Common myeloid progenitor, CD34-positive (primary cell): ENCODE measurements around the gene RUNDC3A.
A peak's percentile ranks its signal among the peaks of the same experiment; 100 is the strongest.
"Not testable (repeated sequence)": the region's sequence is repeated elsewhere in the genome, so short reads cannot be mapped to it uniquely, and the experiment has no call there.

Experiments used
- CTCF ChIA-PET: fragments of 350-600 bp; sonication (Branson Sonifier 250); formaldehyde crosslinking; loops from one replicate; lab custom pipeline; 2021; ENCODE audit warnings: antibody characterized with exemption; lab: Charles Lee
- POLR2A ChIA-PET: fragments of 350-600 bp; sonication (Branson Sonifier 250); formaldehyde crosslinking; loops from one replicate; lab custom pipeline; 2021; ENCODE audit warnings: antibody characterized with exemption; lab: Charles Lee
- DNase-seq, 3 donors: peaks; one replicate each; pipeline versions ENCODE4 v3.0.0 to v3.0.0-alpha.2; 2013
- H3K27ac ChIP-seq, 2 experiments: 1 replicate in 1 of 2; 2 replicates in 1 of 2; pipeline ENCODE4 v1.7.0; 2013; ENCODE audit warnings: inconsistent platforms in 2 of 2, low read length in 2 of 2, mild to moderate bottlenecking in 2 of 2, low read depth in 1 of 2, moderate library complexity in 1 of 2; ENCODE audit not compliant: severe bottlenecking in 2 of 2, insufficient read depth in 1 of 2, poor library complexity in 1 of 2
- H3K27me3 ChIP-seq, 5 experiments: replicated peaks in 2 of 5; 1 replicate in 3 of 5; 2 replicates in 2 of 5; pipeline versions ENCODE4 v1.6.1 to v1.7.0; 2013; ENCODE audit warnings: low read length in 4 of 5, mild to moderate bottlenecking in 2 of 5, moderate library complexity in 2 of 5, inconsistent platforms in 1 of 5; ENCODE audit not compliant: insufficient read depth in 5 of 5, control insufficient read depth in 4 of 5
- H3K36me3 ChIP-seq, 4 experiments: 1 replicate in 2 of 4; 2 replicates in 2 of 4; pipeline versions ENCODE4 v1.6.1 to v1.7.0; 2013; ENCODE audit warnings: low read length in 3 of 4, control low read depth in 1 of 4, mild to moderate bottlenecking in 1 of 4; ENCODE audit not compliant: control insufficient read depth in 4 of 4, insufficient read depth in 4 of 4
- H3K4me1 ChIP-seq, 4 experiments: 1 replicate in 3 of 4; 2 replicates in 1 of 4; pipeline versions ENCODE4 v1.6.1 to v1.7.1; 2013; ENCODE audit warnings: low read length in 3 of 4, mild to moderate bottlenecking in 3 of 4, control low read depth in 1 of 4, inconsistent platforms in 1 of 4, moderate library complexity in 1 of 4; ENCODE audit not compliant: control insufficient read depth in 4 of 4, insufficient read depth in 4 of 4; ENCODE audit errors: control extremely low read depth in 1 of 4
- H3K4me3 ChIP-seq, 7 experiments: 1 replicate in 4 of 7; 2 replicates in 3 of 7; pipeline versions ENCODE4 v1.5.1 to v1.7.0; 2013; ENCODE audit warnings: mild to moderate bottlenecking in 7 of 7, low read length in 6 of 7, moderate library complexity in 6 of 7, inconsistent platforms in 2 of 7, low read depth in 2 of 7, control low read depth in 1 of 7; ENCODE audit not compliant: insufficient read depth in 4 of 7, control insufficient read depth in 1 of 7; ENCODE audit errors: extremely low read depth in 1 of 7
- H3K9me3 ChIP-seq, 5 experiments: 1 replicate in 4 of 5; 2 replicates in 1 of 5; pipeline versions ENCODE4 v1.6.1 to v1.7.1; 2013; ENCODE audit warnings: low read length in 4 of 5, mild to moderate bottlenecking in 2 of 5, inconsistent platforms in 1 of 5, low read depth in 1 of 5, moderate library complexity in 1 of 5; ENCODE audit not compliant: control insufficient read depth in 4 of 5, insufficient read depth in 2 of 5; ENCODE audit errors: control extremely low read depth in 1 of 5
- WGBS: methylation state at CpG from one replicate; pipeline ENCODE4 v1.1.5; 2013; ENCODE audit not compliant: insufficient coverage; 5-methylcytosine and 5-hydroxymethylcytosine counted together

Gene RUNDC3A

GRCh38 chr17:44338702-44339101, 30.3 kb downstream of the RUNDC3A start:
- Histone ChIP-seq H3K4me3 (no peak overlapping the region), H3K27me3 (peaks cover 0 to 3% (median 0%) of the 10 kb centered on the region in 5 experiments), H3K9me3 (no peaks in the 10 kb centered on the region), H3K27ac (no peak overlapping the region), H3K4me1 (peaks cover 0 to 5% (median 0%) of the 10 kb centered on the region in 4 experiments), H3K36me3 (no peaks in the 10 kb centered on the region)
- WGBS, result 70% methylated on average over 4 of the region's 6 CpGs
- DNase-seq, result no peak
- ChIA-PET CTCF (interaction anchor here (1.4 to 1.6 kb wide), 3 partner anchors 16 to 134 kb away, joined by 3 to 4 read pairs (median 4); no protein-coding TSS in a partner anchor), POLR2A (interaction anchor here (0.6 kb wide), 1 partner anchor 336 kb away, joined by 3 read pairs; no protein-coding TSS in a partner anchor)

DNA sequence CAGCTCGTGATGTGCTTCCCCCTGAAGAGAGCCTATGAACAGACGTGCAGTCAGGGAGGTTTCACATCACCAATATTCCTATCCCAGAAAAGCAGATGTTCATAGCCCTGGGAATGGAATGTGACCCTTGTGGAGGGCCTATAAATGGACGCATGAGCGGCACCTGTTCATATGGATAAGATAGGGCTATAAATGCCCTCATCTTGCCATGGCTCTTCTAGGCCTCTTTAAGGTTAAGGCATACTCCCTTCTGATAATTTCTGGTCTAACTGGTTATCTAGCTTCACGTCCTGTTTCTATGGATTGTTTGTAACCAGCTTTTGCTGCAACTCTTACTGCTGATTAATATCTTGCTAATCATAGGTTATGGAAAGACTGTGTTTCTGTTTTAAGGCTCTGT, 32.2 kb downstream of the RUNDC3A start:
- H3K9me3 ChIP-seq, DNase-seq, POLR2A ChIA-PET, H3K4me1 ChIP-seq, H3K4me3 ChIP-seq, H3K27ac ChIP-seq, H3K36me3 ChIP-seq, H3K27me3 ChIP-seq: not testable (repeated sequence)
- CTCF ChIA-PET, result interaction anchor here (0.9 to 2.2 kb wide), 6 partner anchors 9 to 133 kb away, joined by 3 to 18 read pairs (median 4); no protein-coding TSS in a partner anchor
- WGBS, result 100% methylated on average over 2 of the region's 5 CpGs

DNA sequence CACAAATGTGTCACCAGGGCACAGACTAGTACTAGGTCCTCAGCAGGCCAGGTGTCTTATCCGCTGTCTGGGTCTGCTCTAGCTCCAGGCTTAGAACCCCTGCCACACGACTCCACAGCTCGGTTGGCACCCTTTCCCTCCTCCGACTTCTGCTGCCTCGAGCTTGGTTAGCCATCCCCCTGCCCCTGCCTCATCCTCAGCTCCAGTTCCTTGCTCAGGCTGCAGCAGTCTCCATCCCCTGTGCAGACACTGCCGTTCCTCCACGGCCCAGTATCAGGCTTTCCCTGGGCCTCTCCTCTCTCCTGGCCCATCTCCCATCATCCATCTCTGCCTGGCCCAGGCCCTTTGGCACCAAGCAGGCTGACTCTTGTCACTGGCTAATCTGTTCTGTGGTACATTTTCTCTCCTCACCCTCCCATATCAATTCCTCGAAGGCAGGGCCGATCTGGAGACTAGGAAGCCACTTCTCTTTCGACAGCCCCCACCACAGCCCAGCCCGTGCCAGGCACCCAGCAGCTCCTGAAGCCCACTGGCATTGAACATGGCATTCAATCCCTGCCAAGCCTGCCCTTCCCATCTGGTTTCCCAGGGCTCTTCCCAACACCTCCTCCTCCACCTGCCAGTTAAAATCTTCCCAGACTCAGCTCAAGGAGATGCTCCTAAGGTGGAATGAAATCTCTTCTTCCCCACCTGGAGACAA, 35.3 kb downstream of the RUNDC3A start:
- Histone ChIP-seq H3K4me3 (no peak overlapping the region), H3K27ac (no peak overlapping the region), H3K4me1 (peaks cover 5 to 26% (median 22%) of the 10 kb centered on the region in 4 experiments), H3K27me3 (peaks cover 0 to 3% (median 0%) of the 10 kb centered on the region in 5 experiments), H3K36me3 (no peaks in the 10 kb centered on the region), H3K9me3 (no peaks in the 10 kb centered on the region)
- 90% methylated on average over 11 of the region's 11 CpGs for WGBS
- ChIA-PET POLR2A (no interaction called here), CTCF (interaction anchor here (1.0 to 3.3 kb wide), 6 partner anchors 12 to 141 kb away, joined by 3 to 34 read pairs (median 10); partner anchors contain the start of gene FAM171A2)
- no peak for DNase-seq

- WGBS, result 0% methylated on average over 20 of the region's 26 CpGs
- peaks cover 5 to 30% (median 22%) of the 10 kb centered on the region in 4 experiments for H3K4me1 ChIP-seq
- H3K9me3 ChIP-seq, result no peaks in the 10 kb centered on the region
- H3K4me3 ChIP-seq, result peak within 1 kb of the TSS; percentile 78 to 97 (median 87)
- DNase-seq, result peak; percentile 90 to 93 (median 93)
- H3K27me3 ChIP-seq, result peaks cover 0 to 3% (median 0%) of the 10 kb centered on the region in 5 experiments
- ChIA-PET POLR2A (interaction anchor here (1.0 to 1.4 kb wide), 3 partner anchors 10 to 146 kb away, joined by 3 to 6 read pairs (median 3); no protein-coding TSS in a partner anchor), CTCF (interaction anchor here (0.9 to 3.3 kb wide), 18 partner anchors 9 to 431 kb away, joined by 3 to 34 read pairs (median 5); partner anchors contain the start of gene FAM171A2)
- H3K36me3 ChIP-seq, result peaks cover 0 to 7% (median 4%) of the 10 kb centered on the region in 4 experiments
- peak within 1 kb of the TSS in 1 of 2 experiments; percentile 75 for H3K27ac ChIP-seq
Observed at GRCh38 chr17:44344939-44345453, 36.6 kb downstream of the RUNDC3A start, which contains the start of gene GRN. Gene GRN (plus strand): TSS chr17:44345302. CDS start chr17:44349165, 3,863 bp downstream.

- Histone ChIP-seq H3K9me3 (no peaks in the 10 kb centered on the region), H3K36me3 (peaks cover 0 to 11% (median 6%) of the 10 kb centered on the region in 4 experiments), H3K4me1 (peaks cover 5 to 30% (median 22%) of the 10 kb centered on the region in 4 experiments), H3K27me3 (peaks cover 0 to 3% (median 0%) of the 10 kb centered on the region in 5 experiments), H3K27ac (peak overlapping the region in 1 of 2 experiments; percentile 75), H3K4me3 (peak overlapping the region; percentile 78 to 97 (median 87))
- peak; percentile 66 to 69 (median 68) for DNase-seq
- 0% methylated on average over 4 of the region's 21 CpGs for WGBS
- ChIA-PET POLR2A (interaction anchor here (1.0 to 1.4 kb wide), 3 partner anchors 11 to 147 kb away, joined by 3 to 6 read pairs (median 3); no protein-coding TSS in a partner anchor), CTCF (interaction anchor here (0.6 to 3.3 kb wide), 21 partner anchors 9 to 432 kb away, joined by 3 to 34 read pairs (median 4); partner anchors contain the start of gene FAM171A2)
Observed at GRCh38 chr17:44345454-44346026, 37.1 kb downstream of the RUNDC3A start.

GRCh38 chr17:44346064-44346844, 37.9 kb downstream of the RUNDC3A start:
- no peak for DNase-seq
- 82% methylated on average over 10 of the region's 13 CpGs for WGBS
- Histone ChIP-seq H3K4me3 (peak overlapping the region; percentile 78 to 97 (median 87)), H3K4me1 (peaks cover 5 to 30% (median 22%) of the 10 kb centered on the region in 4 experiments), H3K27me3 (peaks cover 0 to 3% (median 0%) of the 10 kb centered on the region in 5 experiments), H3K27ac (no peak overlapping the region), H3K9me3 (no peaks in the 10 kb centered on the region), H3K36me3 (peaks cover 0 to 17% (median 10%) of the 10 kb centered on the region in 4 experiments)
- POLR2A ChIA-PET, result interaction anchor here (1.0 kb wide), 1 partner anchor 147 kb away, joined by 6 read pairs; no protein-coding TSS in a partner anchor
- CTCF ChIA-PET, result interaction anchor here (0.6 to 10.1 kb wide), 21 partner anchors 8 to 432 kb away, joined by 3 to 84 read pairs (median 5); partner anchors contain the start of gene FAM171A2
